ENCODE measurements around the gene COBLL1. TPM values are rescaled to one million over a fixed set of nuclear protein-coding genes. Genes with fewer than 3 reads are reported as not detected.

The COBLL1 gene
- total and polyA plus RNA-seq, 2 of the 4 experiments (the other 2 are of a cell fraction), result 0.79 to 1.1 TPM

GRCh38 chr2:164850235-164850634, 8.6 kb upstream of the COBLL1 start:
- H2BK120ac ChIP-seq (ENCODE audit: low read depth, low read length), result no peak overlapping the region
- no peaks in the 10 kb centered on the region for H4K20me1 ChIP-seq (ENCODE audit: insufficient read depth, low read length)
- no peaks in the 10 kb centered on the region for H3K79me1 ChIP-seq (ENCODE audit: low read depth in 1 of 2, low read length in 2 of 2)
- H3K4me1 ChIP-seq (ENCODE audit: control insufficient read depth, insufficient read depth, low read length), result no peaks in the 10 kb centered on the region
- no peak overlapping the region for H3K18ac ChIP-seq (ENCODE audit: low read depth, low read length)
- H3K9me3 ChIP-seq (ENCODE audit: control insufficient read depth, insufficient read depth, low read length), result no peaks in the 10 kb centered on the region
- H3K36me3 ChIP-seq (ENCODE audit: control insufficient read depth, insufficient read depth, low read length), result no peaks in the 10 kb centered on the region
- DNase-seq (no peak), ATAC-seq (ENCODE audit: low read depth) (no peak)
- H4K5ac ChIP-seq (ENCODE audit: low read depth, low read length), result no peak overlapping the region
- H3K4me3 ChIP-seq (ENCODE audit: insufficient read depth, low read depth, low read length), result no peak overlapping the region
- no peak overlapping the region for H4K91ac ChIP-seq (ENCODE audit: insufficient read depth, low read depth, low read length)
- no peak overlapping the region for H3K56ac ChIP-seq (ENCODE audit: extremely low read depth, insufficient read depth, low read length)
- CTCF ChIA-PET, result interaction anchor here (1.2 kb wide), 1 partner anchor 11 kb away, joined by 3 read pairs; no protein-coding TSS in a partner anchor
- H2AFZ ChIP-seq (replicated peaks; ENCODE audit: low read length, poor library complexity), result no peak overlapping the region
- H2BK20ac ChIP-seq (ENCODE audit: low read depth, low read length), result no peak overlapping the region
- H3K4me2 ChIP-seq (ENCODE audit: low read depth, low read length), result no peak overlapping the region
- no peak overlapping the region for H4K8ac ChIP-seq (ENCODE audit: low read depth in 2 of 2, low read length in 2 of 2)
- no peak overlapping the region for H2BK15ac ChIP-seq (ENCODE audit: low read depth, low read length)
- H3K27ac ChIP-seq (ENCODE audit: insufficient read depth, low read length), result no peak overlapping the region
- no CpG with 5 or more reads among the region's 4 CpGs for WGBS, 2 experiments (ENCODE audit: extremely low coverage in 2 of 2, insufficient read length in 1 of 2)
- no peak overlapping the region for H2BK5ac ChIP-seq (ENCODE audit: low read depth, low read length, poor library complexity, severe bottlenecking)
- no peak overlapping the region for H2AK5ac ChIP-seq (ENCODE audit: low read depth, low read length)
- BruUV-seq (replicated peaks), result no TSS peak
- H3K14ac ChIP-seq (replicated peaks; ENCODE audit: low read depth, low read length), result no peak overlapping the region
- intact Hi-C loops (cut with micrococcal nuclease), result no loop called here
- no peak overlapping the region for H3K9ac ChIP-seq (ENCODE audit: low read depth, low read length)
- H2AK9ac ChIP-seq (replicated peaks; ENCODE audit: low read depth, low read length, poor library complexity), result no peak overlapping the region
- no peaks in the 10 kb centered on the region for H3K9me1 ChIP-seq (ENCODE audit: insufficient read depth, low read length)
- dilution Hi-C loops (cut with HindIII; ENCODE audit: low sequenced_read_pairs, unreplicated experiment), result no loop called here
- TF ChIP-seq ELK1 (IDR thresholded peaks at IDR 0.05; ENCODE audit: borderline replicate concordance, low read depth, low read length), result no peak
- TF ChIP-seq NFE2L2 (IDR thresholded peaks at IDR 0.05; ENCODE audit: low read depth, low read length), result no peak
- TF ChIP-seq BHLHE40 (IDR thresholded peaks at IDR 0.05; ENCODE audit: low read depth, low read length), result no peak
- no peak for TF ChIP-seq CEBPB (IDR thresholded peaks at IDR 0.05; ENCODE audit: low read depth, low read length)
- TF ChIP-seq FOS (IDR thresholded peaks at IDR 0.05; ENCODE audit: low read depth, low read length), result no peak
- no peak for TF ChIP-seq MXI1 (IDR thresholded peaks at IDR 0.05; ENCODE audit: borderline replicate concordance, low read depth, low read length)
- TF ChIP-seq MAZ (IDR thresholded peaks at IDR 0.05; ENCODE audit: borderline replicate concordance, low read depth, low read length), result no peak
- no peak for TF ChIP-seq USF2 (IDR thresholded peaks at IDR 0.05; ENCODE audit: low read depth, low read length)
- TF ChIP-seq POLR2A (IDR thresholded peaks at IDR 0.05; ENCODE audit: low read depth, low read length), result no peak
- TF ChIP-seq RFX5 (IDR thresholded peaks at IDR 0.05; ENCODE audit: low read depth, low read length), result no peak
- TF ChIP-seq RAD21 (IDR thresholded peaks at IDR 0.05; ENCODE audit: low read length), result no peak
- no peak for TF ChIP-seq CHD1 (IDR thresholded peaks at IDR 0.05; ENCODE audit: low read depth, low read length)
- TF ChIP-seq MAFK (IDR thresholded peaks at IDR 0.05; ENCODE audit: low read depth, low read length), result no peak
- no peak for TF ChIP-seq CTCF (conservative IDR thresholded peaks at IDR 0.05; ENCODE audit: low read depth, low read length)
- no peak for TF ChIP-seq SMC3 (IDR thresholded peaks at IDR 0.05; ENCODE audit: low read depth, low read length)
- TF ChIP-seq RCOR1 (IDR thresholded peaks at IDR 0.05; ENCODE audit: insufficient replicate concordance, low read length), result no peak
- POLR2A ChIA-PET (ENCODE audit: unreplicated experiment), result no interaction called here
- H3K4ac ChIP-seq (ENCODE audit: low read depth, low read length), result no peak overlapping the region
- H3K27me3 ChIP-seq (ENCODE audit: control insufficient read depth, insufficient read depth, low read length), result peaks cover 3% of the 10 kb centered on the region; the same call in 1 of the 2 replicates
- in situ Hi-C loops (cut with MboI; ENCODE audit: low sequenced_read_pairs), result no loop called here
- no peak overlapping the region for H3K23ac ChIP-seq (ENCODE audit: low read depth, low read length)
